Esophagus muscularis mucosa (tissue), 3 donors: ENCODE results near the gene FAM114A1.

Source experiments
- CTCF ChIP-seq, 3 experiments: fragments of 200-600 bp in 2 of 3; fragments of 450-650 bp in 1 of 3; sonication (generic) in 2 of 3; IDR thresholded peaks; one replicate each; pipeline ENCODE4 v1.5.1; 2017 to 2019; ENCODE audit warnings: antibody characterized with exemption in 3 of 3, mild to moderate bottlenecking in 2 of 3, moderate library complexity in 1 of 3
- EP300 ChIP-seq: sonication (generic); formaldehyde crosslinking; IDR thresholded peaks from one replicate; pipeline ENCODE4 v1.6.1; 2017; ENCODE audit warnings: antibody characterized with exemption

- TF ChIP-seq CTCF (IDR thresholded peaks at IDR 0.05), result no peak
- TF ChIP-seq EP300, result no peak
These were observed 84.0 kb downstream of the FAM114A1 start for GRCh38 chr4:38951598-38951997.
